Right lobe of liver (tissue), 6 donors: ENCODE data around the gene CLMP. TPM values are rescaled to one million over a fixed set of nuclear protein-coding genes. Genes with fewer than 3 reads are reported as not detected.

ENCODE experiments used
- ATAC-seq, 4 donors: fragments of 200-7000 bp; cut with Tn5 transposase; one replicate each; pipeline ENCODE4 v1.9.1; 2020; ENCODE audit warnings: mild to moderate bottlenecking in 4 of 4, moderate library complexity in 4 of 4
- DNase-seq, 3 donors: peaks; one replicate each; pipeline ENCODE4 v3.0.0-alpha.2; 2020
- H3K27ac ChIP-seq, 3 donors: fragments of 200-600 bp; one replicate each; pipeline ENCODE4 v1.8.0; 2022
- H3K27me3 ChIP-seq, 2 donors: fragments of 200-600 bp; one replicate each; pipeline ENCODE4 v1.8.0; 2022
- H3K36me3 ChIP-seq, 4 donors: fragments of 200-600 bp; sonication (generic) in 1 of 4; one replicate each; pipeline versions ENCODE4 v1.5.1 to v1.8.0; 2017 to 2022; ENCODE audit warnings: control low read depth in 1 of 4
- H3K4me1 ChIP-seq, 4 donors: fragments of 200-600 bp; sonication (generic) in 1 of 4; one replicate each; pipeline versions ENCODE4 v1.5.1 to v1.8.0; 2017 to 2022; ENCODE audit warnings: control low read depth in 1 of 4
- H3K4me3 ChIP-seq, 3 donors: fragments of 200-600 bp; one replicate each; pipeline ENCODE4 v1.8.0; 2022
- H3K9me3 ChIP-seq, 4 donors: fragments of 200-600 bp; sonication (generic) in 1 of 4; one replicate each; pipeline versions ENCODE4 v1.5.1 to v1.8.0; 2017 to 2022; ENCODE audit warnings: control low read depth in 1 of 4
- POLR2A ChIP-seq: fragments of 450-650 bp; IDR thresholded peaks from one replicate; pipeline ENCODE4 v1.6.1; 2017; ENCODE audit warnings: antibody characterized with exemption, mild to moderate bottlenecking
- WGBS: methylation state at CpG from one replicate; pipeline ENCODE4 v1.1.6; 2018; ENCODE audit warnings: low coverage, low lambda C conversion rate; ENCODE audit not compliant: insufficient coverage; ENCODE audit errors: missing lambda C conversion rate; 5-methylcytosine and 5-hydroxymethylcytosine counted together
- intact Hi-C, 2 donors: fragments of 100-400 bp; cut with DNase I; formaldehyde crosslinking; loops; one replicate each; pipeline versions ENCODE4 v1.11.2 to v1.14.1; 2022
- total RNA-seq, 6 experiments: library from RNA; depleted of rRNA in 2 of 6; stranded (reverse); fragments of >200 nt in 2 of 6; fragmentation: NEBNext Ultra II Directional in 3 of 6; extraction: Animal tissue kit (Norgen Biotek cat#: 25700) in 3 of 6; gene quantifications; one replicate each; pipeline versions ENCODE4 v1.1.0 to v1.2.4, GENCODE V29; 2016 to 2023
- TF ChIP-seq, protein P1 (sequence below), 4 donors: fragments of 200-600 bp in 3 of 4; fragments of 450-650 bp in 1 of 4; IDR thresholded peaks; one replicate each; pipeline versions ENCODE4 v1.5.1 to v1.8.0; 2016 to 2022; ENCODE audit warnings: antibody characterized with exemption in 4 of 4, mild to moderate bottlenecking in 2 of 4
- donor health status: DM: no; HTN: yes; CAD: no.
- donor health status: DM: no; HTN: no; CAD: no.
- donor health status: DM: no; HTN: no; CAD: no.
- donor health status: DM: no; HTN: yes; CAD: no.
- donor health status: DM: no; HTN: yes; CAD: no.

CLMP gene
- total RNA-seq, 6 experiments from 2014 or later: 0.17 to 1.2 (median 0.51) TPM

DNA sequence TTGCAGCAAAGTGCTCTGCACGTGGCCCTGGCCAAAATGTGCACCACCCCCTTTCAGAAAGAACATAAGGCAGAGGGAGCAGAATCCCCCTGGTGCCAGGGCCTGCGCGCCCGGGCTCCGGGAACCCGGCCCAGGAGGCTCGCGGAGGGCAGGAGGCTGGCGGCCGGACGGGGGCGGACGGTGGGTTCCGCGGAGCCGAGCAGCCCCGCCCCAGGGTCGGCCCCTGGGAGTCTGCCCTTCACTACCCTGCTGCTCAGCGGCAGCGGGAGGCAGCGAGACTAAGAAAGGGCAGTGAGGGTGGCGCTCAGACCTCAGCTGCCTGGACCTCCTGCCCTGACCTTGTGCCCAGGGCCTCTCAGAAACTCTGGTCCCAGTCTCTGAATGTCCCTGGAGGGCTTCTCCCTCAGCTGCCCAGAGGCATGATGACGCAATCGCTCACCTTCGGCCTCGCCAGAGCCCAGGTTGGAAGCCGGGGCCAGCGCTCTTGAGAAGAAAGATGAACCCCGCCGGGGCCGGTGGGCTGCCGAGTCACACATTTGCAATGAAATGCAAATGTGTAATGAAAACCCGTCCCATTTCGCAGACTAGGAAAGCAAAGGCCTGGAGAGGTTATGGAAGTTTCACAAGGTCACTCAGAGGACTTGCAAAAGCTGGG is 1.1 kb upstream of the CLMP start:
- Histone ChIP-seq H3K4me3 (no peak overlapping the region), H3K4me1 (no peaks in the 10 kb centered on the region), H3K36me3 (no peaks in the 10 kb centered on the region), H3K9me3 (no peaks in the 10 kb centered on the region), H3K27ac (no peak overlapping the region), H3K27me3 (peaks cover 0 to 16% of the 10 kb centered on the region in 2 donors)
- no peak for DNase-seq
- intact Hi-C loops: no loop called here
- peak in 1 of 4 donors; percentile 17 for ATAC-seq
- WGBS: 4% methylated on average over 13 of the region's 34 CpGs
- TF ChIP-seq POLR2A: no peak
- TF ChIP-seq, protein P1, sequence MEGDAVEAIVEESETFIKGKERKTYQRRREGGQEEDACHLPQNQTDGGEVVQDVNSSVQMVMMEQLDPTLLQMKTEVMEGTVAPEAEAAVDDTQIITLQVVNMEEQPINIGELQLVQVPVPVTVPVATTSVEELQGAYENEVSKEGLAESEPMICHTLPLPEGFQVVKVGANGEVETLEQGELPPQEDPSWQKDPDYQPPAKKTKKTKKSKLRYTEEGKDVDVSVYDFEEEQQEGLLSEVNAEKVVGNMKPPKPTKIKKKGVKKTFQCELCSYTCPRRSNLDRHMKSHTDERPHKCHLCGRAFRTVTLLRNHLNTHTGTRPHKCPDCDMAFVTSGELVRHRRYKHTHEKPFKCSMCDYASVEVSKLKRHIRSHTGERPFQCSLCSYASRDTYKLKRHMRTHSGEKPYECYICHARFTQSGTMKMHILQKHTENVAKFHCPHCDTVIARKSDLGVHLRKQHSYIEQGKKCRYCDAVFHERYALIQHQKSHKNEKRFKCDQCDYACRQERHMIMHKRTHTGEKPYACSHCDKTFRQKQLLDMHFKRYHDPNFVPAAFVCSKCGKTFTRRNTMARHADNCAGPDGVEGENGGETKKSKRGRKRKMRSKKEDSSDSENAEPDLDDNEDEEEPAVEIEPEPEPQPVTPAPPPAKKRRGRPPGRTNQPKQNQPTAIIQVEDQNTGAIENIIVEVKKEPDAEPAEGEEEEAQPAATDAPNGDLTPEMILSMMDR (IDR thresholded peaks at IDR 0.05): no peak

DNA sequence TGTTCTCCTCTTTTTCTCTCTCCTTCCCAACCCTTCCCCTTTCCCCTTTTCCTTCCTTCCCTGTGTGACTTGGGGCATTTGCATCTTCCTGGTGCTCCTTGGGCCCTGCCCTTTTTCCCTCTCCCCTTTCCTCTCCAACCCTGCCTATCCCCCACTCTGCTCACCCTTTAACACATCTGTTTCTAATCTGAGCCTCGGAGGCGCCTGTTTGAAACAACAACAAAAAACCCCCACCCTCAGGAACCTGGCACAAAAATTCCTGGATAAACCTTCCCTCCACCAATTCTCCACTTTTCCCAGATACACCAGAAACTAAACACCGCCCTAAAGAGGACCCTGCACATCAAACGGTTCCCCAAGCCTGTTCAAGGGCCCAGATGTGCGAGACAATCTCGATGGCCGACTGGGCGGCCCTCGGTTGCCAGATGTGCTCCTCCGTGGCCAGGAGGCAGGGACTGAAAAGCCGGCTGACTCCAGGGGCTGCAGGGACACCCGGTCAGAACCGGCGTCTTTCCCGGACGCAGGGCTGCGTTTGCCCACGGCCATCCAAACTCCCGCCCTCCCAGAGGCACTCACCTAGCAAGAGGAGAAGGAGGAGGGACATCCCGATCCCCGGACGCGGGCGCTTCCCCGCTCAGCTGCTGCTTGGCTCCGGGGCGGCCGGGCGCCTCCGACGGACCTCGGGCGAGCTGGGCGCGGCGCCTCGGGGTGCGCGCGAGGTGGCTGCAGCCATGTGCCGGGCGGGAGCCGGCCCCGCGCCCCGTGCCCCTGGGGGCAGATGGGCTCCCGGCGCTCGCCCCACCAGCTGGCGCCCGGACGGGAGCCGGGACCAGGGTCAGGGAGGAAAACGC is 486 bp downstream of the CLMP start:
- H3K4me3 ChIP-seq: no peak overlapping the region
- WGBS: 5% methylated on average over 24 of the region's 54 CpGs
- TF ChIP-seq, protein P1 (IDR thresholded peaks at IDR 0.05): no peak
- no peak for TF ChIP-seq POLR2A
- intact Hi-C loops: no loop called here
- H3K36me3 ChIP-seq: no peaks in the 10 kb centered on the region
- no peaks in the 10 kb centered on the region for H3K9me3 ChIP-seq
- H3K27me3 ChIP-seq: peaks cover 0 to 16% of the 10 kb centered on the region in 2 donors
- ATAC-seq (no peak), DNase-seq (no peak)
- H3K4me1 ChIP-seq: no peaks in the 10 kb centered on the region
- no peak overlapping the region for H3K27ac ChIP-seq

DNA sequence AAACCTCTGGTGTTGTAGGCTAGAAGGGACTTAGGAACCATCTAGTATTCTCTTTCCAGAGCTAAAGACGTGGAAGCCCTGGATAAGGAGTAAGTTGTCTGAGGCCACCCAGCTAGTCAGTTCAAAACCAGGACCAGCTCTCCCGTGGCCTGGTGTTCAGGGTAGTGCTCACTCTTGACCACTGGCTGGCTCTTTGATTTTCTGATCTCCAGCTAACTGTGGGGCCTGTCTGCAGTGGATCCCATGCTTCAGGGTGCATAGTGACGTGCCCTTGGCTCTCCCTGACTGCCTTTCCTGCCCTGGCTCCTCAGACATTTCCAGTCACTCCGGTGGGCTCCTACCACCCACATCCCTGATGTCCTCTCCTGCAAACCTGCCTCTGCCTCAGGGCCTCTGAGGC is 1.3 kb downstream of the CLMP start:
- Histone ChIP-seq H3K27me3 (peaks cover 0 to 16% of the 10 kb centered on the region in 2 donors), H3K4me3 (no peak overlapping the region), H3K36me3 (no peaks in the 10 kb centered on the region), H3K9me3 (no peaks in the 10 kb centered on the region), H3K4me1 (no peaks in the 10 kb centered on the region), H3K27ac (no peak overlapping the region)
- DNase-seq: no peak
- intact Hi-C loops: no loop called here
- TF ChIP-seq POLR2A: no peak
- 29% methylated on average over 1 of the region's 4 CpGs for WGBS
- ATAC-seq: no peak

DNA sequence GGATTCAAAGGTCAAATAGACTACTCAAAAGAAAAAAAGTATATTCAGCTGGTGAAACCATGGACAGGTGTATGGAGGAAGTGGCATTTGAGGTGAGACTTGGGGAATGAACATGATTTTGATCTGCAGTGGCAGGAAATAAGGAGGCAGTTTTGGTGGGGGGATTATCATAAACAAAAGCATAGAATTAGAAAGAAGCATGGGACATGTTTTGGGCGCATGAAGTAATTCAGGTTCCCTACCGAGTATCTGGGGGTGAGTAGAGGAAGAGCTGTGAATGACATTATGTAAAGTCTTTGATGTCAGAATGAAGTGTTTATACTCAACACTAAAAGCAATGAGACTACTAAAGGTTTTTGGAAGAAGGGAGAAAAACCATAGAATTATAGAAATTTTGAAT is 3.1 kb downstream of the CLMP start:
- TF ChIP-seq POLR2A: no peak
- TF ChIP-seq, protein P1 (IDR thresholded peaks at IDR 0.05): no peak
- no peak overlapping the region for H3K4me3 ChIP-seq
- DNase-seq: no peak
- no peak for ATAC-seq
- WGBS: 51% methylated on average over 2 of the region's 2 CpGs
- H3K27me3 ChIP-seq: peaks cover 0 to 16% of the 10 kb centered on the region in 2 donors
- no peaks in the 10 kb centered on the region for H3K9me3 ChIP-seq
- H3K36me3 ChIP-seq: no peaks in the 10 kb centered on the region
- no peaks in the 10 kb centered on the region for H3K4me1 ChIP-seq
- no peak overlapping the region for H3K27ac ChIP-seq
- intact Hi-C loops: no loop called here

DNA sequence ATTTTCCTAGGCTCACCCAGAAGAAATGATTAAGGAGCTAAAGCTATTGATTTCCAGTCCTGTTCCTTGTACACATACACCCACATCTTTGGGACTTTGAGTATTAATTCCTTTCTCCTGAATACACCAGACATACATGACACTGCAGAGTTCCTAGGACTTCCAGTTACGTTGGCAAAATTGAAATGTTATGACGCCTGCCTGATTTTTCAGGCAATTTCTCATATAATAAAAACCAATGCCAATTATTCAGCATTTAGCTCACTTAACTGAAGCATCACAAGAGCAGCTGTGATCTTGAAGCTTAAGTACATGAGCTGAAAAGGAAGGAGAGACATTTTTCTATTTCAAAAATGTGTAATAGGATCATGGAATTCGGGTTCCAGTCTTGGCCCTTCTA is 4.5 kb downstream of the CLMP start:
- TF ChIP-seq POLR2A: no peak
- TF ChIP-seq, protein P1 (IDR thresholded peaks at IDR 0.05): no peak
- H3K9me3 ChIP-seq: no peaks in the 10 kb centered on the region
- H3K36me3 ChIP-seq: no peaks in the 10 kb centered on the region
- DNase-seq (no peak), ATAC-seq (no peak)
- intact Hi-C loops: no loop called here
- no peak overlapping the region for H3K4me3 ChIP-seq
- H3K27me3 ChIP-seq: peaks cover 0 to 8% of the 10 kb centered on the region in 2 donors
- 71% methylated on average over 3 of the region's 3 CpGs for WGBS
- H3K4me1 ChIP-seq: no peaks in the 10 kb centered on the region
- no peak overlapping the region for H3K27ac ChIP-seq
